ENCODE data around the gene INPP4B.

GRCh38 chr4:142156256-142156655, 689.8 kb downstream of the INPP4B start:
- no peak for TF ChIP-seq CTCF (IDR thresholded peaks at IDR 0.05)
- no peak for TF ChIP-seq EP300 (IDR thresholded peaks at IDR 0.05)
- no peak for TF ChIP-seq POLR2A (IDR thresholded peaks at IDR 0.05)

All from ovary (tissue), 3 donors.